H1 (cell line): ENCODE results near the gene MYLK. TPM values are rescaled to one million over a fixed set of nuclear protein-coding genes. Genes with fewer than 3 reads are reported as not detected.

Experiments
- CTCF ChIA-PET: fragments of 300-600 bp; sonication (Branson Sonifier 250); formaldehyde crosslinking; loops from one replicate; lab custom pipeline; 2021; ENCODE audit not compliant: partially characterized antibody; lab: Charles Lee
- POLR2A ChIA-PET: fragments of 300-600 bp; sonication (Branson Sonifier 250); formaldehyde crosslinking; loops from one replicate; lab custom pipeline; 2021; ENCODE audit warnings: inconsistent platforms; ENCODE audit not compliant: partially characterized antibody; lab: Charles Lee
- DNase-seq, 2 experiments: peaks; one replicate each; pipeline versions ENCODE4 v3.0.0 to v3.0.0-alpha.2; 2010 to 2022; ENCODE audit warnings: low spot score in 2 of 2, low read depth in 1 of 2, mixed read lengths in 1 of 2
- FAIRE-seq: peaks from 2 replicates; lab custom pipeline; 2011; peaks lifted over from hg19 to GRCh38; lab: Jason Lieb, UNC
- H2AFZ ChIP-seq: 2 replicates; pipeline ENCODE4 v1.8.1; 2012; ENCODE audit warnings: low read length, inconsistent platforms
- H2AK5ac ChIP-seq: 2 replicates; pipeline ENCODE4 v1.6.1; 2013; ENCODE audit warnings: low read depth, low read length
- H2BK120ac ChIP-seq: replicated peaks from 2 replicates; pipeline ENCODE3; 2013; ENCODE audit warnings: low read depth, low read length, inconsistent platforms
- H2BK12ac ChIP-seq: 2 replicates; pipeline ENCODE4 v1.6.1; 2013; ENCODE audit warnings: low read depth, low read length
- H2BK15ac ChIP-seq: 2 replicates; pipeline ENCODE4 v1.6.1; 2013; ENCODE audit warnings: low read length
- H2BK20ac ChIP-seq: 2 replicates; pipeline ENCODE4 v1.6.1; 2013; ENCODE audit warnings: low read length
- H2BK5ac ChIP-seq: 2 replicates; pipeline ENCODE4 v1.6.1; 2013; ENCODE audit warnings: low read depth, low read length
- H3K14ac ChIP-seq: 2 replicates; pipeline ENCODE4 v1.6.1; 2013; ENCODE audit warnings: inconsistent platforms; ENCODE audit not compliant: insufficient read length
- H3K18ac ChIP-seq: 2 replicates; pipeline ENCODE4 v1.6.1; 2013; ENCODE audit warnings: low read length; ENCODE audit errors: extremely low read depth
- H3K23ac ChIP-seq: 2 replicates; pipeline ENCODE4 v1.6.1; 2013; ENCODE audit warnings: inconsistent platforms; ENCODE audit not compliant: insufficient read length
- H3K23me2 ChIP-seq: 2 replicates; pipeline ENCODE4 v1.6.1; 2013; ENCODE audit warnings: low read depth, low read length
- H3K27ac ChIP-seq: 2 replicates; pipeline ENCODE4 v1.6.1; 2011; ENCODE audit warnings: low read depth, low read length, inconsistent platforms
- H3K27me3 ChIP-seq, 4 experiments: replicated peaks in 1 of 4; 1 replicate in 1 of 4; 2 replicates in 3 of 4; pipeline versions ENCODE4 v1.6.1 to v1.8.1; 2011 to 2013; ENCODE audit warnings: low read length in 3 of 4, mild to moderate bottlenecking in 3 of 4, inconsistent platforms in 2 of 4, mixed read lengths in 2 of 4, moderate library complexity in 1 of 4; ENCODE audit not compliant: control insufficient read depth in 3 of 4, insufficient read depth in 3 of 4; ENCODE audit errors: extremely low read depth in 1 of 4
- H3K36me3 ChIP-seq, 4 experiments: 2 replicates each; pipeline versions ENCODE4 v1.6.1 to v1.8.1; 2011 to 2013; ENCODE audit warnings: mild to moderate bottlenecking in 4 of 4, low read length in 3 of 4, moderate library complexity in 2 of 4, control low read depth in 1 of 4, inconsistent platforms in 1 of 4; ENCODE audit not compliant: insufficient read depth in 4 of 4, control insufficient read depth in 2 of 4
- H3K4ac ChIP-seq: replicated peaks from 2 replicates; pipeline ENCODE3; 2013; ENCODE audit warnings: low read length, low read depth, mixed read lengths, inconsistent platforms; ENCODE audit not compliant: insufficient read length
- H3K4me1 ChIP-seq, 4 experiments: replicated peaks in 1 of 4; 1 replicate in 1 of 4; 2 replicates in 3 of 4; pipeline versions ENCODE4 v1.6.1 to v1.8.1; 2011 to 2013; ENCODE audit warnings: low read length in 3 of 4, inconsistent platforms in 2 of 4, mixed read lengths in 1 of 4; ENCODE audit not compliant: insufficient read depth in 4 of 4, control insufficient read depth in 3 of 4
- H3K4me2 ChIP-seq, 2 experiments: 2 replicates each; pipeline versions ENCODE4 v1.6.1 to v1.8.1; 2011 to 2013; ENCODE audit warnings: low read depth in 2 of 2, low read length in 2 of 2, control low read depth in 1 of 2, inconsistent platforms in 1 of 2, mild to moderate bottlenecking in 1 of 2; ENCODE audit not compliant: insufficient read depth in 1 of 2
- H3K4me3 ChIP-seq, 4 experiments: fragments of 200-600, 300-600 bp in 1 of 4; sonication (generic), shearing (Covaris generic), sonication (Bioruptor Twin) in 1 of 4; 2 replicates each; pipeline versions ENCODE4 v1.5.1 to v1.8.1; 2011 to 2016; ENCODE audit warnings: low read length in 4 of 4, low read depth in 3 of 4, control low read depth in 2 of 4, inconsistent platforms in 2 of 4, mild to moderate bottlenecking in 2 of 4, mixed read lengths in 1 of 4, moderate library complexity in 1 of 4; ENCODE audit not compliant: insufficient read depth in 2 of 4; ENCODE audit errors: extremely low read depth in 1 of 4
- H3K56ac ChIP-seq: replicated peaks from 2 replicates; pipeline ENCODE3; 2013; ENCODE audit warnings: low read depth, mild to moderate bottlenecking, mixed read lengths, low read length, inconsistent platforms; ENCODE audit not compliant: insufficient read length
- H3K79me1 ChIP-seq: 2 replicates; pipeline ENCODE4 v1.6.1; 2013; ENCODE audit warnings: low read depth, low read length, control low read depth
- H3K79me2 ChIP-seq, 2 experiments: 2 replicates each; pipeline versions ENCODE4 v1.6.1 to v1.8.1; 2012 to 2013; ENCODE audit warnings: low read length in 2 of 2, mild to moderate bottlenecking in 2 of 2, inconsistent platforms in 1 of 2; ENCODE audit not compliant: insufficient read depth in 2 of 2, control insufficient read depth in 1 of 2
- H3K9ac ChIP-seq, 4 experiments: replicated peaks in 1 of 4; 1 replicate in 1 of 4; 2 replicates in 3 of 4; pipeline versions ENCODE4 v1.6.1 to v1.8.1; 2011 to 2013; ENCODE audit warnings: low read depth in 3 of 4, low read length in 3 of 4, control low read depth in 2 of 4, mild to moderate bottlenecking in 2 of 4, moderate library complexity in 2 of 4, inconsistent platforms in 1 of 4; ENCODE audit errors: extremely low read depth in 1 of 4
- H3K9me3 ChIP-seq, 2 experiments: 2 replicates each; pipeline versions ENCODE4 v1.6.1 to v1.8.1; 2012 to 2013; ENCODE audit warnings: mild to moderate bottlenecking in 2 of 2, moderate library complexity in 2 of 2, control low read depth in 1 of 2, inconsistent platforms in 1 of 2, low read depth in 1 of 2, low read length in 1 of 2, mixed read lengths in 1 of 2; ENCODE audit not compliant: insufficient read depth in 2 of 2
- H4K20me1 ChIP-seq, 2 experiments: replicated peaks in 1 of 2; 2 replicates each; pipeline versions ENCODE3 to v1.8.1; 2011 to 2013; ENCODE audit warnings: inconsistent platforms in 2 of 2, low read length in 2 of 2, mild to moderate bottlenecking in 1 of 2; ENCODE audit not compliant: insufficient read depth in 2 of 2, control insufficient read depth in 1 of 2
- H4K5ac ChIP-seq: 2 replicates; pipeline ENCODE4 v1.6.1; 2013; ENCODE audit warnings: low read length, low read depth, mixed read lengths, inconsistent platforms; ENCODE audit not compliant: insufficient read length
- H4K8ac ChIP-seq: 2 replicates; pipeline ENCODE4 v1.8.0; 2013; ENCODE audit warnings: mild to moderate bottlenecking, moderate library complexity, low read length, inconsistent platforms; ENCODE audit not compliant: insufficient read depth; ENCODE audit errors: extremely low read depth
- H4K91ac ChIP-seq: replicated peaks from 2 replicates; pipeline ENCODE3; 2013; ENCODE audit warnings: low read length, mixed read lengths, inconsistent platforms; ENCODE audit not compliant: insufficient read length
- BCL11A ChIP-seq, 2 experiments: IDR thresholded peaks; one replicate each; pipeline ENCODE4 v1.6.1; 2011; ENCODE audit warnings: low read depth in 2 of 2, low read length in 2 of 2, mild to moderate bottlenecking in 2 of 2
- CBX8 ChIP-seq: fragments of 300-800, 300-1000 bp; sonication (generic); IDR thresholded peaks from 2 replicates; pipeline ENCODE4 v1.7.1; 2016; ENCODE audit warnings: low read depth, low read length, borderline replicate concordance
- CHD1 ChIP-seq: IDR thresholded peaks from 2 replicates; pipeline ENCODE4 v1.6.1; 2012; ENCODE audit warnings: low read depth, low read length, improper control_type of control experiment
- CREB1 ChIP-seq: IDR thresholded peaks from 2 replicates; pipeline ENCODE4 v1.6.1; 2012; ENCODE audit warnings: inconsistent platforms
- GTF2F1 ChIP-seq: IDR thresholded peaks from 2 replicates; pipeline ENCODE4 v1.6.1; 2012; ENCODE audit warnings: low read depth, low read length, improper control_type of control experiment, borderline replicate concordance
- JUN ChIP-seq: IDR thresholded peaks from 2 replicates; pipeline ENCODE4 v1.6.1; 2011; ENCODE audit warnings: low read depth, mild to moderate bottlenecking, improper control_type of control experiment, low read length
- PHF8 ChIP-seq: fragments of 200-600 bp; sonication (generic); conservative IDR thresholded peaks from 2 replicates; pipeline ENCODE4 v1.7.1; 2012; ENCODE audit warnings: low read depth, mild to moderate bottlenecking, inconsistent platforms, low read length, moderate library complexity
- POLR2A ChIP-seq, 2 experiments: IDR thresholded peaks; 1 replicate in 1 of 2; 2 replicates in 1 of 2; pipeline ENCODE4 v1.6.1; 2011; ENCODE audit warnings: low read depth in 2 of 2, low read length in 2 of 2, mild to moderate bottlenecking in 2 of 2; ENCODE audit errors: control extremely low read depth in 1 of 2
- POLR2AphosphoS5 ChIP-seq: IDR thresholded peaks from 2 replicates; pipeline ENCODE4 v1.6.1; 2011; ENCODE audit warnings: low read depth, low read length
- RBBP5 ChIP-seq: IDR thresholded peaks from 2 replicates; pipeline ENCODE4 v1.7.1; 2012; ENCODE audit warnings: low read depth, mild to moderate bottlenecking, inconsistent platforms, low read length, moderate library complexity, borderline replicate concordance
- TAF1 ChIP-seq: IDR thresholded peaks from 2 replicates; pipeline ENCODE4 v1.6.1; 2011; ENCODE audit warnings: mild to moderate bottlenecking, low read depth, low read length
- TEAD4 ChIP-seq: IDR thresholded peaks from 2 replicates; pipeline ENCODE4 v1.6.1; 2012; ENCODE audit warnings: low read depth, low read length, inconsistent platforms, mixed read lengths
- WGBS, 2 experiments: shearing (Covaris generic) in 1 of 2; methylation state at CpG; one replicate each; pipeline versions ENCODE4 v1.1.6 to v1.1.7; 2013 to 2015; ENCODE audit warnings: low lambda C conversion rate in 2 of 2, mixed read lengths in 2 of 2, inconsistent platforms in 1 of 2, low coverage in 1 of 2, missing lambda C conversion rate in 1 of 2; ENCODE audit not compliant: insufficient replicate concordance in 2 of 2, insufficient coverage in 1 of 2, insufficient read length in 1 of 2; ENCODE audit errors: extremely low coverage in 1 of 2, missing lambda C conversion rate in 1 of 2; 5-methylcytosine and 5-hydroxymethylcytosine counted together
- polyA plus RNA-seq, 7 experiments: library from polyadenylated mRNA; depleted of rRNA in 3 of 7; stranded (reverse) in 5 of 7; unstranded in 2 of 7; fragments of >200 nt in 5 of 7; fragments of 200-250 nt in 2 of 7; gene quantifications; 1 replicate in 5 of 7; 2 replicates in 1 of 7; 4 replicates in 1 of 7; pipeline versions ENCODE4 v1.2.1 to v1.2.3, GENCODE V29; 2011 to 2013; ENCODE audit warnings: missing spikeins in 2 of 7, mixed read lengths in 2 of 7
- total RNA-seq: library from RNA; stranded (reverse); fragmentation: NEBNext Ultra II Directional; extraction: Animal tissue kit (Norgen Biotek cat#: 25700); gene quantifications from 2 replicates; pipeline ENCODE4 v1.2.1, GENCODE V29; 2021
- TF ChIP-seq, protein P1 (sequence below): IDR thresholded peaks from 2 replicates; pipeline ENCODE4 v1.6.1; 2012; ENCODE audit warnings: inconsistent platforms

The MYLK gene
- total and polyA plus RNA-seq, 2 of the 8 experiments (the other 6 are each of a cell fraction or from before 2014, with no cell fraction given), result 11.6 to 21.3 TPM

DNA sequence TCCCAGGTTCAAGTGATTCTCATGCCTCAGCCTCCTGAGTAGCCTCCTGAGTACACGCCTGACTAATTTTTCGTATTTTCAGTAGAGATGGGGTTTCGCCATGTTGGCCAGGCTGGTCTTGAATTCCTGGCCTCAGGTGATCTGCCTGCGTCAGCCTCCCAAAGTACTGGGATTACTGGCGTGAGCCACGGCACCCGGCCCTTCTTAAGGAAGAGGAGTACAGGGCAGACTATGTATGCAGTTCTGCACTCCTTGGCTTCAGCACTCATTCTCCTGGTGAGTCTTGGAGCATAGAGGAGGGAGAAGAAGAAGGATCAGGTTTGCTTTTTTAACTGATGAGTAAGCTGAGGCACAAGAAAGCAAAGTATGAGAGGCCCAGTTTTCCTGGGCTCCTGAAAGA, 199.5 kb downstream of the MYLK start:
- no peak overlapping the region for H2BK12ac ChIP-seq
- H3K36me3 ChIP-seq, result peaks cover 0 to 3% (median 0%) of the 10 kb centered on the region in 4 experiments; a peak in 1 of 8 replicates
- POLR2A ChIA-PET, result interaction anchor here (1.0 to 1.6 kb wide), 2 partner anchors 9 to 10 kb away, joined by 3 to 4 read pairs; no protein-coding TSS in a partner anchor
- no peak overlapping the region for H4K8ac ChIP-seq
- 93% methylated on average over 7 of the region's 7 CpGs; no CpG with 5 or more reads in 1 of the 2 experiments for WGBS, 2 experiments
- no peak overlapping the region for H2BK20ac ChIP-seq
- H3K4me1 ChIP-seq, result peaks cover 0 to 7% (median 2%) of the 10 kb centered on the region in 4 experiments; a peak in 2 of 7 replicates
- DNase-seq (no peak), FAIRE-seq (no peak)
- H3K9ac ChIP-seq, result no peak overlapping the region
- CTCF ChIA-PET, result interaction anchor here (0.6 to 51.6 kb wide), 7 partner anchors 9 to 38 kb away, joined by 3 to 1463 read pairs (median 6); no protein-coding TSS in a partner anchor
- no peak overlapping the region for H3K56ac ChIP-seq
- no peak overlapping the region for H2AK5ac ChIP-seq
- no peak overlapping the region for H4K91ac ChIP-seq
- H4K20me1 ChIP-seq, result no peaks in the 10 kb centered on the region
- H2BK5ac ChIP-seq, result no peak overlapping the region
- no peak overlapping the region for H3K27ac ChIP-seq
- H3K4me3 ChIP-seq, result no peak overlapping the region
- TF ChIP-seq POLR2AphosphoS5 (no peak), CBX8 (no peak), POLR2A (IDR thresholded peaks at IDR 0.05; ENCODE audit: control extremely low read depth in 1 of 2, low read depth in 2 of 2, low read length in 2 of 2) (no peak), PHF8 (no peak), RBBP5 (no peak), CREB1 (no peak), JUN (no peak), GTF2F1 (no peak), BCL11A (IDR thresholded peaks at IDR 0.05; ENCODE audit: low read depth in 2 of 2, low read length in 2 of 2) (no peak), TAF1 (no peak), CHD1 (no peak), TEAD4 (no peak)
- TF ChIP-seq, protein P1, sequence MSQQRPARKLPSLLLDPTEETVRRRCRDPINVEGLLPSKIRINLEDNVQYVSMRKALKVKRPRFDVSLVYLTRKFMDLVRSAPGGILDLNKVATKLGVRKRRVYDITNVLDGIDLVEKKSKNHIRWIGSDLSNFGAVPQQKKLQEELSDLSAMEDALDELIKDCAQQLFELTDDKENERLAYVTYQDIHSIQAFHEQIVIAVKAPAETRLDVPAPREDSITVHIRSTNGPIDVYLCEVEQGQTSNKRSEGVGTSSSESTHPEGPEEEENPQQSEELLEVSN, result no peak
- H3K27me3 ChIP-seq, result no peaks in the 10 kb centered on the region
- no peak overlapping the region for H3K18ac ChIP-seq
- H2BK120ac ChIP-seq, result no peak overlapping the region
- H3K79me2 ChIP-seq, result no peaks in the 10 kb centered on the region
- H3K9me3 ChIP-seq, result no peaks in the 10 kb centered on the region; a peak in 1 of 4 replicates
- H3K79me1 ChIP-seq, result no peaks in the 10 kb centered on the region
- H3K4me2 ChIP-seq, result no peak overlapping the region
- no peak overlapping the region for H3K4ac ChIP-seq
- H3K23me2 ChIP-seq, result no peaks in the 10 kb centered on the region
- H2AFZ ChIP-seq, result no peak overlapping the region
- H4K5ac ChIP-seq, result no peak overlapping the region
- H2BK15ac ChIP-seq, result no peak overlapping the region
- H3K14ac ChIP-seq, result no peak overlapping the region
- H3K23ac ChIP-seq, result no peak overlapping the region
